NCI-H226 (cell line): ENCODE measurements around the gene DPEP2.
A peak's percentile ranks its signal among the peaks of the same experiment; 100 is the strongest.
"Not testable (repeated sequence)": the region's sequence is repeated elsewhere in the genome, so short reads cannot be mapped to it uniquely, and the experiment has no call there.

Source experiments
- DNase-seq: peaks from one replicate; pipeline ENCODE4 v3.0.0-alpha.2; 2015

The DPEP2 gene

GRCh38 chr16:68003031-68003430 lies 3.7 kb upstream of the DPEP2 start:
- no peak for DNase-seq

DNA sequence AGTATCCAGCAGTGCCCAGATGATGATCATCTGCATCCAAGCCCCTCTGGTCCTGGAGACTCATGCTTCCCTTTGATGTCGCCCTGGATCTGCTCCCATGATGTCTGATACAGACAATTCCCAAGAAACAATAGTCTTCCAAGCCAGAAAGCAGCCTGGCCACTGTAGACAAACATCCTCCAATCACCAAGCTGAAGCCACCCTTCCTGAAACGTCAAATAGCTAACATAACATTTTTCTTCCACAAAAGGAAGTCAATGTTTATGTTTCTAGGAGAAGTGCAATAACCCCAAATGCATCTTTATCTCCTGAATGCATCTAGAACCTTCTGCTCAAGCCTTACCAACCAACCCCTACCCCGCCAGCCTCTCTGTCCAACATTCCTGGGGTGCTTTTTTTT lies 1.2 kb upstream of the DPEP2 start:
- no peak for DNase-seq

GRCh38 chr16:67999985-68000384 lies 701 bp upstream of the DPEP2 start:
- no peak for DNase-seq

DNA sequence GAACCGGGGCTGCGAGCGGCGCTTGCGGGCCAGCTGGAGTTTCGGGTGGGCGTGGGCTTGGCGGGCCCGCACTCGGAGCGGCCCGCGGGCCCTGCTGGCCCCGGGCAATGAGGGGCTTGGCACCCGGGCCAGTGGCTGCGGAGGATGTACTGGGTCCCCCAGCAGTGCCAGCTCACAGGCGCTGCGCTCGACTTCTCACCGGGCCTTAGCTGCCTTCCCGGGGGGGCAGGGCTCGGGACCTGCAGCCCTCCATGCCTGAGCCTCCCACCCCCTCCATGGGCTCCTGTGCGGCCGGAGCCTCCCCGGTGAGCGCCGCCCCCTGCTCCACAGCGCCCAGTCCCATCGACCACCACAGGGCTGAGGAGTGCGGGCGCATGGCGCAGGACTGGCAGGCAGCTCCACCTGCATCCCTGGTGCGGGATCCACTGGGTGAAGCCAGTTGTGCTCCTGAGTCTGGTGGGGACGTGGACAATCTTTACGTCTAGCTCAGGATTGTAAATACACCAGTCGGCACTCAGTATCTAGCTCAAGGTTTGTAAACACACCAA lies 979 bp downstream of the DPEP2 start:
- not testable (repeated sequence) for DNase-seq

GRCh38 chr16:67996666-67997065 lies 2.6 kb downstream of the DPEP2 start:
- no peak for DNase-seq

DNA sequence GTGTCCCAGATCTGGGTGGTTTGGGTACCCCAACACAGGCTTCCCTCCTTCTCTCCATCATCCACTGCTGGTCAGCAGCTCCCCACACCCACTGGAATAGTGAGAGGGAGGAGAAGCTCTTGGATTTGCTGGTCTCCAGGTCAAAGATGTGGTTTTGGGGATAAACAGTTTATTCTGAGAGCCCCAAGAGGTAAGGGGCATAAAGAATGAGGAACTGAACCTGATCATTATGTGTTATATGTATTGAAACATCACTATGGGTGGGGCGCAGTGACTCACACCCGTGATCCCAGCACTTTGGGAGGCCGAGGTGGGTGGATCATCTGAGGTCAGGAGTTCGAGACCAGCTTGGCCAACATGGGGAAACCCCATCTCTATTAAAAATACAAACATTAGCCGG lies 3.9 kb downstream of the DPEP2 start:
- DNase-seq: no peak

DNA sequence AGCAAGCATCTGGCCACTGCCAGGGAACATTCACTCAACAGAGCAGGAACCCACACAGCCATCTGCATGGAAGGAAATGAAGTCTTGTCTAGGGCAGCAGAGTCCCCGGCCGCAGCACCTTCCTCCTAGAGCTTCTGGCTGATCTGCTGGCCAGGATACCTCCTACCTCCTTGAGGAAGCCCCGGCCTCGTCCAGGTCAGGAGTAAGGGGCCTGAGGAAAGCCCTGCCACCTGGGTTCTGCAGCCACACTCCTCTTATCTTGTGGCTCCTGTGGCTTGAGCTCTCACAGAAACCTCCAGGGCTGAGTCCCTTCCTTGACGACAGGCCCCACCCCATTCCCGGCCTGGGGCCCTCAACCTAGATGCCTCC lies 5.3 kb downstream of the DPEP2 start:
- not testable (repeated sequence) for DNase-seq

DNA sequence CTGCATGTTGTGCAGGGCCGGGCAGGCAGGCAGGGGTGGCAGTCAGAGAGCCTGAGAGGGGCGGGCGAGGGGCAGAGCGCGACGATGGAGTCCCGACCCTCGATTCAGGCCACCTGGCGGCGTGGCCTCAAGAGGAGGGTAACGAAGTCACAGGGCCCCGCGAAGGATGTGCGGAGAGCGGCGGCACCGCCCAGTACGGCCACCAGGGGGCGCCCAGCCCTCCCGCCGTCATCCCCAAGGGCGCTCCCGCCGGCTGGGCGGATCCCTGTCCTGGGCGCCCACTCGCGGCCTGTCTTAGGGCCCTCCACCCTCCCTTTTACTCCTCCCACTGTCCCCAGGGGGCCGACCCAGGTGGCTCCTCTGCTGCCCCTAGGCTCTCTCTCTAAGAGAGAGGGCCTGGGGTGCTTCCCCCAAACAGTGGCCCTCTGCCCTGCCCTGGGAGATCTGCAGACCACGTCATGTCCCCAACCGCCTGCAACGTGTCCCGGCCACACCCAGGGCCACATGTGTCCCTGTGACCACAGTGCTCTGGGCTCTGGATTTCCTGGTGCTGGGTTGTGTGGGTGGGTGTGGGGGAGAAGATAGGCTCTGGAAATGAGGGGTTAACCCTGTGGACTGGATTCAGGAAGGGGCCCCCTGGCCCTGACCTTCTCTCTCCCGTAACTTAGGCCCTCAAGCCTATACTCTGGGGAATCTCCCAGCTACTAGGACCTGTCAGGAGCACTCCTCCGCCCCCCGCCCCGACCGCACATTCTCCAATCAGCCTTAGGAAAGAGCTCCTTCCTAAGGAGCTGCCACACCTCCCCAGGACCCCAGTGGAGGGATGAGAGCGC lies 5.9 kb downstream of the DPEP2 start:
- peak; percentile 40 for DNase-seq

DNA sequence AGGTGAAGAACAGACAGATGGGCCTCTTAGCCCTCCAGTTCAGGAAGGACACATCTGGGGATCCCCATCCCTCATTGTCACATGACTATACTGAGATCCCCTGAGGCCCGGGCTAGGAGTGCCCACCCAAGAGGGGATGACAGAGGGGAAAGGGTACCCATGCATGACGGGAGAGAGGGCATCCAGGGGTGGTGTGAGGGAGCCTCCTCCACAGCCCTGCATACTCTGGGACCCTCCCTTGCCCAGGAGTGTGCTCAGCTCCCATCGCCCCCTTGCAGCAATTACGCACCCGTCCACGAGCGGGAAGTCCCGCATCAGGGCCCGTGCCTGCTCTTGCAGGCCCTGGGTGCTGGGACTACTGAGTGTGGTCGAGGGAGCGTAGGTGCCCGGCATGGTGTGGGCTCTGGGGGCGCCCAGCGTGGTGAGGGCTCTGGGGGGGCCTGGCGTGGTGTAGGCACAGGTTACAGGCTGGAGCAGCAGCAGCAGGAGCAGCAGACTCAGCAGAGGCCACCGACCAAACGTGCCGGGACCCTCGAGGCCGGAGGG lies 6.5 kb downstream of the DPEP2 start:
- DNase-seq: no peak

DNA sequence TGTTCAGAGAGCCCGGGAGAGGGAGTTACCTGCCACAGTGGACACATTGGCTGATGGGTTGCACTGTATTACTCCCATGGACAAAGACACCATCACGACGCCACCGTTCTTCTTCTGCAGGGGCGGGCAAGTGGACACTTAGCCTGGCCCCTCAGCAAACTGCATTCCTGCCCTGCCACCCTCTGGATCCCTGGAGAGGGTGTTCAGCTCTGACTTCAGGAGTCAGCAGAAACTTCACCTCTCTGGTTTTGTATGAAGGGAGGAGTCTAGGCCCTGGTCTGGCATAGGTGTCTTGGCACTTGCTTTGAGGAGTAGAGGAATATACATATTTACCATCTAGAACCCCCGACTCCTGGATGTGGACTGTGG lies 9.3 kb downstream of the DPEP2 start:
- no peak for DNase-seq

- DNase-seq: no peak
These were observed 9.8 kb downstream of the DPEP2 start for GRCh38 chr16:67989322-67990017.

GRCh38 chr16:67988675-67989074 lies 10.6 kb downstream of the DPEP2 start:
- DNase-seq: no peak

GRCh38 chr16:67987460-67988160 lies 11.7 kb downstream of the DPEP2 start:
- peak; percentile 46 for DNase-seq

GRCh38 chr16:67986949-67987348 lies 12.3 kb downstream of the DPEP2 start:
- no peak for DNase-seq

DNA sequence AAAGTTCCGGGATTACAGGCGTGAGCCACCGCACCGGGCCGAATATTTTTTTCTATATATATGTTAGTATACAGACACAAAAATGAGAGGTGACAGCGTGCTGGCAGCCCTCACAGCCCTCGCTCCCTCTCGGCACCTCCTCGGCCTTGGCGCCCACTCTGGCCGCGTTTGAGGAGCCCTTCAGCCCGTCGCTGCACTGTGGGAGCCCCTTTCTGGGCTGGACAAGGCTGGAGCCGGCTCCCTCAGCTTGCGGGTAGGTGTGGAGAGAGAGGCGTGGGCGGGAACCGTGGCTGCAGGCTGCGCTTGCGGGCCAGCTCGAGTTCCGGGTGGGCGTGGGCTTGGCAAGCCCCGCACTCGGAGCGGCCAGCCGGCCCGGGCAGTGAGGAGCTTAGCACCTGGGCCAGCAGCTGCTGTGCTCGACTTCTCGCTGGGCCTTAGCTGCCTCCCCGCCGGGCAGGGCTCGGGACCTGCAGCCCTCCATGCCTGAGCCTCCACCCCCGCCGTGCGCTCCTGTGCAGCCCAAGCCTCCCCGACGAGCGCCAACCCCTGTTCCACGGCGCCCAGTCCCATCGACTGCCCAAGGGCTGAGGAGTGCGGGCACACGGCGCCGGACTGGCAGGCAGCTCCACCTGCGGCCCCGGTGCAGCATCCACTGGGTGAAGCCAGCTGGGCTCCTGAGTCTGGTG lies 17.1 kb downstream of the DPEP2 start:
- no peak for DNase-seq

GRCh38 chr16:67979955-67980678 lies 19.2 kb downstream of the DPEP2 start, which contains the start of gene DPEP3:
Gene DPEP3, minus strand, starts transcription at chr16:67980499. Its CDS starts 119 bp downstream, at chr16:67980380.
- DNase-seq: no peak

DNA sequence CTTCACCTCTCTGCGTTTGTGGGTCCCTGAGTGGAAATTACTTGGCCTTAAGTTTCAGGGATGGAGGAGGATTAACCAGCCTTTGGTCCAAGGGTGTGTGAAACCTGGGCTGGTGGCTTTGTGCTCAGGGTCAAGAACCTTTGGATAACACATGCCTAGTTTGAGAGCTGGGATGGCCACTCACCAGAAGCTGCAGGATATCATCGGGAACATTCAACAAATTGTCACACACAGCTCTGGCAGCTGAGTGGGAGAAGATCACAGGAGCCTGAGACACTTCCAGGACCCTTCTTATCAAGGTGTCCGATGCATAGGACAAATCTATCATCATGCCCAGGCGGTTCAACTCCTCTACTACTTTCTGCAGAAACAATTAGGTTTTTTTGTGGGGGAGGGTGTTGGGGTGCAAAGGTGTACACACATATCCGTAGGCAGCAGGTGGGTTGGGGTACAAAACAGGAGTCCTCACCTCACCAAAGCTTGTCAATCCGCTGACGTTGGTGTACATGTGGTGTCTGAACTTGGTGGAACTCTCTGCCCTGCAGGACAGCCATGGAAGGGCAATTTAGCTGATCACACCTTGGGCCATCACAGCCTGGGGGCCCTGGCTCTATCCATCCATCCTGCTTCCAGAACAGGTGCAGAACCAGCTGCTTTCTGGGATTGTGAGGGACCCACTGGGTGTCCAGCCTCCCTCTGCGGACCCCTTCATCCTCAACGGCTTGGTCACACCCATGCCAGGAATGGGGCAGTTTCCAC lies 21.6 kb downstream of the DPEP2 start:
- DNase-seq: no peak

DNA sequence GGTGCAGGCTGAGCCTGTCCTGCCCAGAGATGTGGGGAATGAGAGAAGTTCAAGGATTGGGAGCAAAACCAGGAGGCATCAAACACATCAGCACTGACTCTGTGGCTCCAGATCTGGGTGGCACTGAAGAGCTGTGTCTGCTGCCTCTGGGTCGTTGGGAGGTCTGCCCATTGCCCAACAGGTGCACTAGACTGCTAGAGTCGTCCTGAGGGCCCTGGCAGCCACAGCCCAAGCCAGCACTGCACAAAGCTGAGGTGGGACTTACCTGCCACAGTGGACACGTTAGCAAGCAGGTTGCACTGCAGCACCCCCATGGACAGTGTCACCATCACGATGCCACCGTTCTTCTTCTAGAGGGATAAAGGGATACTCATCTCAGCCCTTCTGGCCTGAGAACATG lies 22.3 kb downstream of the DPEP2 start:
- DNase-seq: no peak

- DNase-seq: no peak
These were observed 23.1 kb downstream of the DPEP2 start for GRCh38 chr16:67976205-67976604.

GRCh38 chr16:67975321-67976105 lies 23.8 kb downstream of the DPEP2 start:
- DNase-seq: no peak
